ENCODE data around the gene FAM83B. TPM values are rescaled to one million over a fixed set of nuclear protein-coding genes. Genes with fewer than 3 reads are reported as not detected.

Gene FAM83B
- total RNA-seq, 1 experiment from 2014 or later, result 3.9 TPM

GRCh38 chr6:54868556-54868955 is 22.0 kb downstream of the FAM83B start:
- ChIA-PET POLR2A (no interaction called here), CTCF (no interaction called here)
- ATAC-seq, result no peak
- Mint-ChIP-seq H3K36me3 (no peaks in the 10 kb centered on the region; the same call in 1 of the 2 replicates), H3K9me3 (no peaks in the 10 kb centered on the region), H3K4me1 (peaks cover 4% of the 10 kb centered on the region), H3K27me3 (ENCODE audit: low read depth) (no peaks in the 10 kb centered on the region), H3K4me3 (no peak overlapping the region), H3K27ac (no peak overlapping the region)
- no peak for TF ChIP-seq NR1H2 (CRISPR knock-in tag; IDR thresholded peaks at IDR 0.05)
- no peak for TF ChIP-seq MXD4 (CRISPR knock-in tag; IDR thresholded peaks at IDR 0.05; ENCODE audit: borderline replicate concordance)
- TF ChIP-seq ZNF396 (CRISPR knock-in tag; IDR thresholded peaks at IDR 0.05; ENCODE audit: borderline replicate concordance), result no peak
- no peak for TF ChIP-seq ELF4 (CRISPR knock-in tag; IDR thresholded peaks at IDR 0.05; ENCODE audit: low read depth)
- TF ChIP-seq FOXK1 (CRISPR knock-in tag; IDR thresholded peaks at IDR 0.05), result no peak
- TF ChIP-seq ZNF512 (CRISPR knock-in tag; IDR thresholded peaks at IDR 0.05; ENCODE audit: borderline replicate concordance), result no peak
- TF ChIP-seq NR3C1 (CRISPR knock-in tag; conservative IDR thresholded peaks at IDR 0.05; ENCODE audit: low read depth), result no peak
- no peak for TF ChIP-seq RORB (CRISPR knock-in tag; IDR thresholded peaks at IDR 0.05)
- TF ChIP-seq NFYB (CRISPR knock-in tag; conservative IDR thresholded peaks at IDR 0.05; ENCODE audit: low read depth), result no peak
- TF ChIP-seq ATF6 (CRISPR knock-in tag; IDR thresholded peaks at IDR 0.05), result no peak
- no peak for TF ChIP-seq SMAD3 (CRISPR knock-in tag; IDR thresholded peaks at IDR 0.05; ENCODE audit: borderline replicate concordance)
- no peak for TF ChIP-seq ZNF416 (CRISPR knock-in tag; IDR thresholded peaks at IDR 0.05)
- TF ChIP-seq ZNF263 (CRISPR knock-in tag; IDR thresholded peaks at IDR 0.05; ENCODE audit: low read depth), result no peak
- no peak for TF ChIP-seq OVOL2 (CRISPR knock-in tag; IDR thresholded peaks at IDR 0.05; ENCODE audit: borderline replicate concordance)
- TF ChIP-seq NFE2L1 (CRISPR knock-in tag; IDR thresholded peaks at IDR 0.05), result no peak
- no peak for TF ChIP-seq ESRRA (CRISPR knock-in tag; IDR thresholded peaks at IDR 0.05; ENCODE audit: borderline replicate concordance)
- no peak for TF ChIP-seq ZBTB43 (CRISPR knock-in tag; IDR thresholded peaks at IDR 0.05)
- TF ChIP-seq GABPB1 (CRISPR knock-in tag; IDR thresholded peaks at IDR 0.05), result no peak
- TF ChIP-seq GTF2I (CRISPR knock-in tag; conservative IDR thresholded peaks at IDR 0.05), result no peak
- TF ChIP-seq CREM (CRISPR knock-in tag; IDR thresholded peaks at IDR 0.05), result no peak
- DNase-seq (ENCODE audit: low spot score), result no peak

- H3K4me1 Mint-ChIP-seq, result peaks cover 5% of the 10 kb centered on the region; the same call in 1 of the 2 replicates
- DNase-seq (ENCODE audit: low spot score), result no peak
- no peaks in the 10 kb centered on the region for H3K9me3 Mint-ChIP-seq
- H3K27me3 Mint-ChIP-seq (ENCODE audit: low read depth), result no peaks in the 10 kb centered on the region
- H3K36me3 Mint-ChIP-seq, result no peaks in the 10 kb centered on the region; the same call in 1 of the 2 replicates
- H3K4me3 Mint-ChIP-seq, result no peak overlapping the region
- no peak for ATAC-seq
- POLR2A ChIA-PET, result no interaction called here
- H3K27ac Mint-ChIP-seq, result no peak overlapping the region
- CTCF ChIA-PET, result interaction anchor here (0.7 kb wide), 2 partner anchors 69 to 579 kb away, joined by 5 read pairs; no protein-coding TSS in a partner anchor
- TF ChIP-seq JAZF1 (CRISPR knock-in tag; IDR thresholded peaks at IDR 0.05) (no peak), FOXP4 (CRISPR knock-in tag; IDR thresholded peaks at IDR 0.05) (no peak), ZNF219 (CRISPR knock-in tag; IDR thresholded peaks at IDR 0.05; ENCODE audit: borderline replicate concordance) (no peak), IRF2 (CRISPR knock-in tag; IDR thresholded peaks at IDR 0.05; ENCODE audit: borderline replicate concordance, low read depth) (no peak), USF1 (CRISPR knock-in tag; IDR thresholded peaks at IDR 0.05) (no peak), GABPB1 (CRISPR knock-in tag; IDR thresholded peaks at IDR 0.05) (no peak), ZNF416 (CRISPR knock-in tag; IDR thresholded peaks at IDR 0.05) (no peak), ZNF396 (CRISPR knock-in tag; IDR thresholded peaks at IDR 0.05; ENCODE audit: borderline replicate concordance) (no peak), MYBL2 (CRISPR knock-in tag; IDR thresholded peaks at IDR 0.05) (no peak), JUN (CRISPR knock-in tag; IDR thresholded peaks at IDR 0.05) (no peak), IRF1 (CRISPR knock-in tag; IDR thresholded peaks at IDR 0.05) (no peak)
Measured at GRCh38 chr6:54873599-54873998, 27.0 kb downstream of the FAM83B start.
